Measurements from ENCODE around the gene C2orf78. TPM values are rescaled to one million over a fixed set of nuclear protein-coding genes. Genes with fewer than 3 reads are reported as not detected.

C2orf78 gene
- total RNA-seq, 1 experiment from 2014 or later = under 0.01 TPM

DNA sequence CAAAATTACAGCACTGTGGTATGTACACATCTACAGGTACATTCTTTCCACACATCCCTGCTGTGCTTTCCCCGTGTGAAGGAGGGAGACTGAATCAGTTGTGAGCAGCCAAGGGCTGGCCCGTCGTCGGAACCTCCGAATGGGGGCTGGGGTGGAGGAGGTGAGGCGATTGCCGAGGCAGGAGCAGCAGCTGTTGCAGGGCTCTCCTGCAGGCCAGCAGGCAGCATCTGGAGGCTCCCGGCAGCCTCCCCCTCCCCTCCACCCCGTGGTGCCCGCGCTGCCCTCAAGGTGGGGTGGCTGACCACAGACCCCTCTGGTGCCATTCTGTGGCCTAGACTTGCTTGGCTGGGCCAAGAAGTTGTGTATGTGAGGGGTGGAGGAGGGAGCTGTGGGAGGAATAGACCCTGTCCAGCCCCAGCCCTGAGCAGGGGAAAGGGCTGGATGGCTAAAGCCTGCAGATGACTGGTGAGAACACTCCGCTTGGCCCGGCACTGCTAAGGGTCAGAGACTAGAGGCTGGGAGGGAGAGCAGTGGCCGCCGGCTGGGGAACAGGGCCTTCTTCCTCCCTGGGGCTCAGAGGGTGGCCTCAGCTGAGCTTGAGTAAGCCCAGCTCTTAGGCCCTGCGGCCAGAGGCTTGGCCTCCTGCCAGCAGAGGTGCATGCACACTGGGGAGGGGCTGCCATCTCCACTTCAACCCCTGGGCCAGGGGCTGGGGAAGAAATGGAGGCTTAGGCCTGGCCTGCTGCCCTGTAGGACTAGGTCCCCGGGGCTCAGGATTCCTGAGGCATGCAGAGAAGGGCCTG is 52.4 kb downstream of the C2orf78 start:
- DNase-seq (ENCODE audit: low read depth) = no peak

GRCh38 chr2:73837847-73838585 is 54.0 kb downstream of the C2orf78 start:
- DNase-seq (ENCODE audit: low read depth) = no peak

DNA sequence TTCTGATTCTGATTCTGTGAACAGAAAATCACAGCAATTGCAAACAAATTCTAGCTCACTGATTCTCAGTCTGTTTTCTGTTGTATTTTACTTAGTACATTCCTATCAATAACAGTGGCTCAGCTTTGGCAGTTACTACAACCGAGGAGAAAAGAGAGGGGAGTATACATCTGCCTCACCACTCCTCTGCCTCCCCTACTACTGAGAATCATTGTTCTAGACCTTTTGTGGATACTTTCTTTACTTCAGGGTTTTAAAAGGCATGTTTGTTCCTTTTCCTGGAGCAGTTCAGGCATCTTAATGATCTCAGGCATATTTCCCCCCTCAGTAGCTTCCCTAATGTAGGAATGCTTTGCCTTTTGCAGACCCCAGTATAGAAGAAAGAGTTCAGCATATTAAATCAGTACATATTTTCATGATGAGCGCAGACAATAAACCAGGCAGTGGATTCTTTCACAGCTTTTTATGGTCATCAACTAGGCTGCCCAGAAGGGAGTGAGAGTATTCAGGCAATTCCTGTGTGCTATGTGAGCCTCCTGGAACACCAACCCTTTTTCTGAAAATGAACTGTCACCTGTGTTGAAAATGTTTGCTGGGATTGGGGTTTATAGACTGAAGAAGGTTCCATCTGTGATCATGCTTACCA is 55.0 kb downstream of the C2orf78 start:
- DNase-seq (ENCODE audit: low read depth) = no peak

GRCh38 chr2:73839653-73840411 is 55.8 kb downstream of the C2orf78 start:
- no peak for DNase-seq (ENCODE audit: low read depth)

DNA sequence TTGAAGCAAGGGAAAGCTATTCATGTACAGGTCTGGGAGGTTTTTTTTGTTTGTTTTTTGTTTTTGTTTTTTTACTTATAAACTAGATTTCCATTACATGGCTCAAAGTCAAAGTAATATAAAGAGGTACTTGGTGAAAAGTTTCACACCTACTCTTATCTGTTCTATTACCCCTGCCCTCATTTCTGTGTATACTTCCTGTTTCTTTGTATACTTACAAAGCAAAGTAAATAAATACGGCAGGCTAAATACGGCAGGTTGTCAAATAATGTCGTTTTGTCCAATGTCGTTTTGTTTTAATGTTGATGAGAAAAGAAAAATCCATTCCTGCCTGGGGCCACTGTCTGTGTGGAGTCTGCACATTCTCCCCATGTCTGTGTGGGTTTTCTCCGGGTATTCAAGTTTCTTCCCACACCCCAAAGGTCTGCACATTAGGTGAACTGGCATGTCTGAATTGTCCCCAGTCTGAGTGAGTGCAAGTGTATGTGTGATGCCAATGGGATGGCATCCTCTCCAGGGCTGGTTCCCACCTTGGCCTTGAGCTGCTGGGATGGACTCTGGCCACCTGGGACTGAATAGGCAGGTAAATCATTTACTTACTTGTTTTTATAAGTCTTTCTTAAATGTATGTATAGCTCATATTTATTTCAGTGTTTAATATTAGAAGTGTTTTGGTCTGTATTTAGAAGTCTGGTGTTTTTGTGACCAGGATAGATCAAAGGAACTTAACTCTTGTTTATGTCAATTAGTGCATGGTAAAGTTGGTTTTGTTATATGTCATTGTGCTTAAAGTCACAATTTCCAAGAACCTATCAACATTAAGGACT is 58.1 kb downstream of the C2orf78 start:
- no peak for DNase-seq (ENCODE audit: low read depth)

DNA sequence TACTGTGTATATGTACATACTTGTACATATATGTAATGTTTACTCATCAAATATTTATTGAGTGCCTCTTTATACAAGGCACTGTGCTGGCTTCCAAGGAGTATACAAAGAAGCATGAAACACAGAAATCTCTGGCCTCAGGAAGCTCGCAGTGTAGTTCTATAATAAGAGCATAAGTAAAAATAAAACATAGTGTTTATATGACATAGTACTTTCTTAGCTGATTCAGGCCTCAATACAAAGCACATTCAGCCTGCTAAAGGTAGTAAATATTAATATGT is 58.7 kb downstream of the C2orf78 start:
- DNase-seq (ENCODE audit: low read depth) = no peak

- DNase-seq (ENCODE audit: low read depth) = no peak
Measured at GRCh38 chr2:73844087-73844486, 60.1 kb downstream of the C2orf78 start.

- DNase-seq (ENCODE audit: low read depth) = no peak
Measured at GRCh38 chr2:73850009-73850408, 66.0 kb downstream of the C2orf78 start.

GRCh38 chr2:73851274-73851673 is 67.3 kb downstream of the C2orf78 start:
- peak; percentile 34 for DNase-seq (ENCODE audit: low read depth)

GRCh38 chr2:73852020-73852419 is 68.0 kb downstream of the C2orf78 start:
- peak; percentile 81 for DNase-seq (ENCODE audit: low read depth)

DNA sequence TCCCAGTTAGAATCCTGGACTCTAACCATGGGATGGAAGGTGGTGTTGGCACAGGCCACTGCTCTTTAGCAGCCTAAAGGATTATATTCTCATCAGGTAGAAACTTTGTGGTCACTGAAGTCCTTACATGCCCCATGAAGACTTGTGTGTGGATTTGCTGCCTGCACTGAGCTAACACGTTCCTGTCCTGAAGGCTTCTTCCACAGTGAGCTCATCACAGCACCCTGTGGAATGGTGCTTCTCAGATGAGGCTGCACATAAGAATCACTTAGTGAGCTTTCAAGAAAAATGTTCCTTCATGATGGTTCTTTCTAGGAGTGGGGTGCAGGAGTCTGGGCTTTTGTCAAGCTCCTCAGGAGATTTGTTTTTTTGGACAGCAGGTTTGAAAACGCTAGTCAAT is 71.5 kb downstream of the C2orf78 start:
- no peak for DNase-seq (ENCODE audit: low read depth)

GRCh38 chr2:73856214-73856613 is 72.2 kb downstream of the C2orf78 start:
- peak; percentile 16 for DNase-seq (ENCODE audit: low read depth)

DNA sequence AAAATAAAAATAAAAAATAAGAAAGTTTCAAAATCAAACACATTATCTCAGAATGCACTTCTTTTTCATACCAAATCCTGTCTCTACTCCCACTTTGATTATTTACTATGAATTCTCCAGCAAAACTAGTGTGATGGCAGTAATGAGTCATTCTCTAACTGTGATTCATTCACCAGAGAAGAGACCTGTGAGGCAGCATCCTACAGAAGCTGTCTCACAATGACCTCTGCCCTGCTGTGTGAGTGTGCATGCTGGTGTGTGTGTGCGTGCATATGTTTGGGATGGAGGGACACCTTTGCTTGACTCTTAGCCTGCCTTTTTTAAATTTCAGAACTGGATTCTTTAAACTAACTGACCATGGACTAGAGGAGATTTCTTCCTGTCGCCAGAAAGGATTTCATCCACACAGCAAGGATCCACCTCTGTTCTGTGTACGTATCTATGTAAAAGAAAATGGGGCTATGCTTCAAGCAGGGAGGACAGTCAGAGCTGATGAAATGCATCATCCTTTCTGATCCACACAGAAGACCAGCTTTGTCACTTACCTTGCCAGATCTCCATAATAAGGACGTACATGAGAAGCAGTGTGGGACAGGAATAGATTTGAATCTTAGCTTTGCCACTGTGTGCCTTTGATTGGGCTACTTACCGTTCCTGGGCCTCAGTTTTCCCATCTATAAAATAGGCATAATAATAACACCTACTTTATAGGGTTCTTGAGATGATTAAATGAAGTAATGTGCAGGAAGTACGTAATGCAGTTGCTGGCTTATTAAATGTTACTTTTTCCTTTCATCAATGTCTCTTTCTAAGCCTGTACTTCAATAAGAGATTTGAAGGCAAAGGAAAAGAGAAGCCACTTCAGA is 76.0 kb downstream of the C2orf78 start:
- peak; percentile 78 for DNase-seq (ENCODE audit: low read depth)

GRCh38 chr2:73862987-73863386 is 79.0 kb downstream of the C2orf78 start:
- no peak for DNase-seq (ENCODE audit: low read depth)

Other genes starting within 250 kb of the C2orf78 start
- not detected in 2 replicates for gene NAT8, start 141.8 kb upstream of the C2orf78 start, total RNA-seq (2014; rRNA removed; shearing (Covaris generic))
- gene TPRKB, start 46.8 kb upstream of the C2orf78 start, total RNA-seq (2014; rRNA removed; shearing (Covaris generic)) = 167 and 206 TPM in 2 replicates
- 43.2 and 52.7 TPM in 2 replicates for gene DUSP11, start 4.1 kb upstream of the C2orf78 start, total RNA-seq (2014; rRNA removed; shearing (Covaris generic))
- gene STAMBP, start 44.8 kb downstream of the C2orf78 start, total RNA-seq (2014; rRNA removed; shearing (Covaris generic)) = 37.9 and 63.4 TPM in 2 replicates
- 0.18 and 0.74 TPM in 2 replicates for gene ACTG2, start 108.8 kb downstream of the C2orf78 start, total RNA-seq (2014; rRNA removed; shearing (Covaris generic))
- gene DGUOK, start 142.7 kb downstream of the C2orf78 start, total RNA-seq (2014; rRNA removed; shearing (Covaris generic)) = 52.2 and 63.4 TPM in 2 replicates
- gene TET3, start 200.7 kb downstream of the C2orf78 start, total RNA-seq (2014; rRNA removed; shearing (Covaris generic)) = 2.2 and 2.9 TPM in 2 replicates

Data from Daoy (cell line).